HG03432 (cell line): Measurements from ENCODE around the gene CALY.
"Not testable (repeated sequence)": the region's sequence is repeated elsewhere in the genome, so short reads cannot be mapped to it uniquely, and the experiment has no call there.

ENCODE experiments used
- ATAC-seq: cut with Tn5 transposase; IDR thresholded peaks from one replicate; pipeline ENCODE4 v1.9.1; 2021; ENCODE audit warnings: mild to moderate bottlenecking, moderate library complexity; ENCODE audit not compliant: unreplicated experiment

Gene CALY

GRCh38 chr10:133332936-133333699 lies 3.6 kb downstream of the CALY start:
- no peak for ATAC-seq

- ATAC-seq = peak; percentile 90
These were observed 7.0 kb downstream of the CALY start for GRCh38 chr10:133329491-133330202.

- ATAC-seq = no peak
These were observed 8.0 kb downstream of the CALY start for GRCh38 chr10:133328358-133329343.

GRCh38 chr10:133327651-133328357 lies 8.9 kb downstream of the CALY start:
- no peak for ATAC-seq

- ATAC-seq = no peak
These were observed 9.7 kb downstream of the CALY start for GRCh38 chr10:133326745-133327650.

GRCh38 chr10:133326223-133326551 lies 10.5 kb downstream of the CALY start:
- ATAC-seq = no peak

- ATAC-seq = no peak
These were observed 11.1 kb downstream of the CALY start for GRCh38 chr10:133325440-133326222.

GRCh38 chr10:133324857-133325260 lies 11.8 kb downstream of the CALY start:
- no peak for ATAC-seq

- peak; percentile 51 for ATAC-seq
These were observed 12.4 kb downstream of the CALY start for GRCh38 chr10:133324198-133324792.

- not testable (repeated sequence) for ATAC-seq
These were observed 14.5 kb downstream of the CALY start for GRCh38 chr10:133322064-133322709.

- ATAC-seq = not testable (repeated sequence)
These were observed 15.8 kb downstream of the CALY start for GRCh38 chr10:133320852-133321422.

- peak; percentile 92 for ATAC-seq
These were observed 18.1 kb downstream of the CALY start for GRCh38 chr10:133318494-133319127.

GRCh38 chr10:133316732-133317131 lies 20.0 kb downstream of the CALY start:
- ATAC-seq = no peak

- no peak for ATAC-seq
These were observed 20.4 kb downstream of the CALY start for GRCh38 chr10:133316266-133316665.

GRCh38 chr10:133315847-133316246 lies 20.8 kb downstream of the CALY start:
- no peak for ATAC-seq

GRCh38 chr10:133314911-133315310 lies 21.8 kb downstream of the CALY start:
- no peak for ATAC-seq

GRCh38 chr10:133313192-133313591 lies 23.5 kb downstream of the CALY start:
- no peak for ATAC-seq
